ENCODE results near the gene ARFGAP1.
"Not testable (repeated sequence)": the region's sequence is repeated elsewhere in the genome, so short reads cannot be mapped to it uniquely, and the experiment has no call there.

Gene ARFGAP1

DNA sequence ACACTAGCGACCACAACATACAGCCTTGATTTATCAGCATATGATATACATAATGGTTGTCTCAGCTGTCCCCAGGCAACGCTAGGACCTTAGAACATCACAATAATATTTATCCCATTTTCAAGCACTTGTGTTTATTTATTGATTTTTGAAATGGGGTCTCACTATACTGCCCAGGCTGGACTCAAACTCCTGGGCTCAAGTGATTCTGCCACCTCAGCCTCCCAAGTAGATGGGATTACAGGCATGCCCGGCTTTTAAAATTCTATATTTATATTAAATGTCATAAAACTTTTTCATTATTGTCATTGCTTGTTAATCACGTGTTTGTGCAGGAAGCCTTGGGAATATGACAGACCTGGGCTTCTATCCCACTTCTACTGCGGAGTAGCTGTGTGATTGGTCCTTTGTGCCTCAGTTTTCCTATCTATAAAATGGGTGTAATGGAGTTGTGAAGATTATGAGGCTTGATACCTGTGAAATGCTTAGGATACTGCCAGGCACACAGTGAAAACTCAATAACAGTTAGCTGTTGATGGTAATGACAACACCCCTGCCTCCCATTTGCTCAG is 30.6 kb downstream of the ARFGAP1 start:
- DNase-seq (ENCODE audit: extremely low read depth, insufficient read length): no peak
- TF ChIP-seq, protein P1, sequence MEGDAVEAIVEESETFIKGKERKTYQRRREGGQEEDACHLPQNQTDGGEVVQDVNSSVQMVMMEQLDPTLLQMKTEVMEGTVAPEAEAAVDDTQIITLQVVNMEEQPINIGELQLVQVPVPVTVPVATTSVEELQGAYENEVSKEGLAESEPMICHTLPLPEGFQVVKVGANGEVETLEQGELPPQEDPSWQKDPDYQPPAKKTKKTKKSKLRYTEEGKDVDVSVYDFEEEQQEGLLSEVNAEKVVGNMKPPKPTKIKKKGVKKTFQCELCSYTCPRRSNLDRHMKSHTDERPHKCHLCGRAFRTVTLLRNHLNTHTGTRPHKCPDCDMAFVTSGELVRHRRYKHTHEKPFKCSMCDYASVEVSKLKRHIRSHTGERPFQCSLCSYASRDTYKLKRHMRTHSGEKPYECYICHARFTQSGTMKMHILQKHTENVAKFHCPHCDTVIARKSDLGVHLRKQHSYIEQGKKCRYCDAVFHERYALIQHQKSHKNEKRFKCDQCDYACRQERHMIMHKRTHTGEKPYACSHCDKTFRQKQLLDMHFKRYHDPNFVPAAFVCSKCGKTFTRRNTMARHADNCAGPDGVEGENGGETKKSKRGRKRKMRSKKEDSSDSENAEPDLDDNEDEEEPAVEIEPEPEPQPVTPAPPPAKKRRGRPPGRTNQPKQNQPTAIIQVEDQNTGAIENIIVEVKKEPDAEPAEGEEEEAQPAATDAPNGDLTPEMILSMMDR (IDR thresholded peaks at IDR 0.05; ENCODE audit: insufficient read depth, low read length, poor library complexity, severe bottlenecking): no peak
- Histone ChIP-seq H3K27me3 (replicated peaks; ENCODE audit: control insufficient read depth, insufficient read depth, low read length) (no peaks in the 10 kb centered on the region), H3K4me3 (replicated peaks; ENCODE audit: low read depth, low read length) (no peak overlapping the region), H3K36me3 (ENCODE audit: control insufficient read depth, insufficient read depth, low read length) (no peaks in the 10 kb centered on the region)

DNA sequence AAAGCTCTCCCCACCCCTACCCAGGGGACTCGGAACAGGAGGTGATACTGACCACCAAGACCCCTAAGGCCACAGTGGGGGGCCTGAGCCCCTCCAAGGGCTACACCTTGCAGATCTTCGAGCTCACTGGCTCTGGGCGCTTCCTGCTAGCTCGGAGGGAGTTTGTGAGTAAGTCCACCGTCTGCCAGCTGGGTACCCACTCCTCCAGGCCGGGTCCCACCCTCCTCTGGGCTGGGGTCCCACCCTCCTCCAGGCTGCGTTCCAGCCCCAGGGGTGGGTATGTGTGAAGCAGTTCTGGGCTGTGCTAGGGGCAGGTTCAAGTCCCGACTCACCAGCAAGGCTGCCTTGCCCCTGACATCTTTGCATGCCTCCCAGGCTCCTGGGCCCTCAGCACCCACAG is 32.8 kb downstream of the ARFGAP1 start:
- DNase-seq (ENCODE audit: extremely low read depth, insufficient read length): no peak
- no peaks in the 10 kb centered on the region for H3K36me3 ChIP-seq (ENCODE audit: control insufficient read depth, insufficient read depth, low read length)
- H3K4me3 ChIP-seq (replicated peaks; ENCODE audit: low read depth, low read length): no peak overlapping the region
- TF ChIP-seq, protein P1 (IDR thresholded peaks at IDR 0.05; ENCODE audit: insufficient read depth, low read length, poor library complexity, severe bottlenecking): no peak
- no peaks in the 10 kb centered on the region; the same call in 1 of the 2 replicates for H3K27me3 ChIP-seq (replicated peaks; ENCODE audit: control insufficient read depth, insufficient read depth, low read length)

DNA sequence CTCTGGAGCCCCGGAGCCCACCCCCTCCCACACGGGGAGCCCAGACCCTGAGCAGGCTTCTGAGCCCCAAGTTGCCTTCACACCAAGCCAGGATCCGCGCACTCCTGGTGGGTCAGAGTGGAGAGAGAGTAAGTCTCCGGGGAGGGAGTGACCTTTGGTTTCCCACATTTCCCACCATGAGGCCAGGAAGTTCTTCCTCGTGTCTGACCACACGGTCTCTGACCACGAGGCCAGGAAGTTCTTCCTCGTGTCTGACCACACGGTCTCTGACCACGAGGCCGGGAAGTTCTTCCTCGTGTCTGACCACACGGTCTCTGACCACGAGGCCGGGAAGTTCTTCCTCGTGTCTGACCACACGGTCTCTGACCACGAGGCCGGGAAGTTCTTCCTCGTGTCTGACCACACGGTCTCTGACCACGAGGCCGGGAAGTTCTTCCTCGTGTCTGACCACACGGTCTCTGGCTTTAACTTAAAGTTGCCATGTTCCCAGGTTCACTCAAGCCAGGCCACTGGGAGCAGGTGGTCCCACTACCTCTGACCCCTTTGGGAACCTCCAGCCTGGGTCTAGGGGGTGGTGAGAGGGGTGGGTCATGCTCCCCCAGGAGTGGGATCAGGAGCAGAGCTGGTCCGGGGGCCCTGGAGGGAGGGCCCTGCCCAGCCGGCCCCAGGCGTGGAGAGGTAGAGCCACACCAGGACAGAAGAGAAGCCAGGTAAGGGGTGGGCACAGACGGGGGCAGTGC is 33.5 kb downstream of the ARFGAP1 start:
- not testable (repeated sequence) for H3K4me3 ChIP-seq (replicated peaks; ENCODE audit: low read depth, low read length); H3K36me3 ChIP-seq (ENCODE audit: control insufficient read depth, insufficient read depth, low read length); DNase-seq (ENCODE audit: extremely low read depth, insufficient read length); H3K27me3 ChIP-seq (replicated peaks; ENCODE audit: control insufficient read depth, insufficient read depth, low read length)

DNA sequence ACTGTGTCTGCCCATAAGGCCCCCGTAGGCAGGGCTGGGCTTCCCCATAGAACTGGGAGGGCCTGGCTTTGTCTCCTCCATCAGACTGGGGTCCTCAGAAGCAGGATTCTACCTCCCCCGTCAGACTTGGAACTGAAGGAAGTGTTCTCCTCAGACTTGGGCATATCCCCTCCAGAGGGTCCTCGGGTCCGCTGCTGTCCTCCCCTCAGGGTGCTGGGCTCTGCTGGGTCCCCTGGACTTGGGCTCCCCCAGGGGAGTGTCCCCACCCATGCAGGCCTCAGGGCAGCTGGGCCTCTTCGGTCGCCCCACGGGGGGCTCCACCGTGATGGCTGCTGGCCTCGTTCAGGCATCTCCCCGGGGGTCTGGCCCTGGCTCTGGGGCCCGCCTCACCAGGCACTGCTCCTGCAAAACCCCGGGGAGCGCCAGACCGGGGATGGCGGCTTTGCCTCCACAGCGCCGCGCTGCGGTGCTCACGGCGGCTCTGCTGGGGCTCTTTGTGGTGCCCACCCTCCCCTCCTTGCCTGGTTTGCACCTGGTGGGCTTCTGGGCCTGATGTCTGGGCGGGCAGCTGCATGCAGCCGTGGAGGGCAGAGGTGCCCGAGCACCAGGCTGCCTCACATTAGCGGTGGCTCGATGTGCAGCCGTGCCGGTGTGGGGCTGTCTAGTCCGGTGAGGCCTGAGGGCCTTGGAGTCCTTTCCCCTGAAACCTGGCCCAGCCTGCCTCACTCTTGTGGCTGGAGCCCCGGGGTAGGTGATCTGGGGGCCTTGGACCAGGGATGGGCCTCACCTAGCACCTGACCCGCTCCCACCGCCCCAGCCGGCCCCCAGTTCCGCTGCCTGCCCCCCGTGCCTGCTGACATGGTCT is 34.3 kb downstream of the ARFGAP1 start:
- H3K4me3 ChIP-seq (replicated peaks; ENCODE audit: low read depth, low read length): no peak overlapping the region
- TF ChIP-seq, protein P1 (IDR thresholded peaks at IDR 0.05; ENCODE audit: insufficient read depth, low read length, poor library complexity, severe bottlenecking): no peak

DNA sequence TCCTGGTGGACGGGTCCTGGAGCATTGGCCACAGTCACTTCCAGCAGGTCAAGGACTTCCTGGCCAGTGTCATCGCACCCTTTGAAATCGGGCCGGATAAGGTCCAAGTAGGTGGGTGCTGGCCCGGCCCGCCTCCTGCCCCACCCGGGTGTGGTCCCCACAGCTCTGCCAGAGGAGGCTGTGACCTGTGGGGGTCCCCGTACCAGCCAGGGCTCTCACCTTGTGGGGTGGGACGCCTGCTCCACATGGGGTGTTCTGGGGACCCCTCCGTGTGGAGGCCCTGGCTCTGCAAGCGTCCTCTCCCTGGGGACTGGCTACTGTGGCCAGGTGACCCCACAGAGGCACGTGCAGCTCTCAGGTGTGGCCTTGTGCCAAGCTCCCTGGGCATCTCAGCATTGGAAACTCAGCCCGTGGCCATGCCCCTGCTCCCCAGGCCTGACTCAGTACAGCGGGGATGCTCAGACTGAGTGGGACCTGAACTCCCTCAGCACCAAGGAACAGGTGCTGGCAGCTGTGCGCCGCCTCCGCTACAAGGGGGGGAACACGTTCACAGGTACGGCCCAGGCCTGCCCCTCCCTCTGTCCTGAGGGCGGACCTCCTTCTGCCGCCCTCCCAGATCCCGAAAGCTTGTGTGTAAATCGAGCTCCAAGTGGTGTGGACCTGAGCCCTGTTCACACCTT is 35.1 kb downstream of the ARFGAP1 start:
- TF ChIP-seq, protein P1 (IDR thresholded peaks at IDR 0.05; ENCODE audit: insufficient read depth, low read length, poor library complexity, severe bottlenecking): no peak
- no peaks in the 10 kb centered on the region; the same call in 1 of the 2 replicates for H3K27me3 ChIP-seq (replicated peaks; ENCODE audit: control insufficient read depth, insufficient read depth, low read length)
- DNase-seq (ENCODE audit: extremely low read depth, insufficient read length): no peak
- no peak overlapping the region for H3K4me3 ChIP-seq (replicated peaks; ENCODE audit: low read depth, low read length)
- H3K36me3 ChIP-seq (ENCODE audit: control insufficient read depth, insufficient read depth, low read length): no peaks in the 10 kb centered on the region

More for the DNA sequence above, 34.3 kb downstream of the ARFGAP1 start:
- no peak for DNase-seq (ENCODE audit: extremely low read depth, insufficient read length)
- H3K27me3 ChIP-seq (replicated peaks; ENCODE audit: control insufficient read depth, insufficient read depth, low read length): no peaks in the 10 kb centered on the region; the same call in 1 of the 2 replicates
- H3K36me3 ChIP-seq (ENCODE audit: control insufficient read depth, insufficient read depth, low read length): no peaks in the 10 kb centered on the region
